ENCODE measurements around the gene CDC45. TPM values are rescaled to one million over a fixed set of nuclear protein-coding genes. Genes with fewer than 3 reads are reported as not detected.

CDC45 gene
- polyA plus RNA-seq, 1 donor: 7.4 TPM

- no peak for DNase-seq
Observed at GRCh38 chr22:19470010-19470409, 9.7 kb upstream of the CDC45 start.

GRCh38 chr22:19471572-19471971, 8.1 kb upstream of the CDC45 start:
- DNase-seq: no peak

- DNase-seq: no peak
Observed at GRCh38 chr22:19472233-19472632, 7.5 kb upstream of the CDC45 start.

GRCh38 chr22:19473578-19473977, 6.1 kb upstream of the CDC45 start:
- DNase-seq: no peak

GRCh38 chr22:19476023-19476422, 3.7 kb upstream of the CDC45 start:
- DNase-seq: no peak

- DNase-seq: no peak
Observed at GRCh38 chr22:19477321-19478044, 2.2 kb upstream of the CDC45 start.

- no peak for DNase-seq
Observed at GRCh38 chr22:19478045-19478900, 1.4 kb upstream of the CDC45 start.

- DNase-seq: no peak
Observed at GRCh38 chr22:19478901-19479354, 792 bp upstream of the CDC45 start, which contains the start of gene UFD1. TSS of gene UFD1 (minus strand) at chr22:19479193. CDS start at chr22:19479085, 108 bp downstream.

- no peak for DNase-seq
Observed at GRCh38 chr22:19480173-19480568, 451 bp downstream of the CDC45 start.

- no peak for DNase-seq
Observed at GRCh38 chr22:19480789-19481188, 1.1 kb downstream of the CDC45 start.

GRCh38 chr22:19482297-19482696, 2.6 kb downstream of the CDC45 start:
- no peak for DNase-seq

- DNase-seq: no peak
Observed at GRCh38 chr22:19483481-19484244, 3.9 kb downstream of the CDC45 start.

- DNase-seq: no peak
Observed at GRCh38 chr22:19488285-19488684, 8.6 kb downstream of the CDC45 start.

GRCh38 chr22:19488884-19489843, 9.4 kb downstream of the CDC45 start:
- DNase-seq: peak; percentile 21

- no peak for DNase-seq
Observed at GRCh38 chr22:19490628-19491230, 11.0 kb downstream of the CDC45 start.

- no peak for DNase-seq
Observed at GRCh38 chr22:19492504-19493174, 12.9 kb downstream of the CDC45 start.

- DNase-seq: no peak
Observed at GRCh38 chr22:19494001-19494560, 14.4 kb downstream of the CDC45 start.

- no peak for DNase-seq
Observed at GRCh38 chr22:19494676-19495173, 15.0 kb downstream of the CDC45 start.

- no peak for DNase-seq
Observed at GRCh38 chr22:19495562-19496323, 16.0 kb downstream of the CDC45 start.

- DNase-seq: no peak
Observed at GRCh38 chr22:19496324-19496630, 16.6 kb downstream of the CDC45 start.

Data from hindlimb muscle (tissue), 1 donor.